MM.1S (cell line): ENCODE results near the gene FBXO38.

Experiments
- EZH2 ChIP-seq: fragments of 300-600 bp; sonication (generic); optimal IDR thresholded peaks from 2 replicates; pipeline ENCODE3; 2017; ENCODE audit warnings: low read depth, mild to moderate bottlenecking, antibody characterized with exemption, low read length, mixed read lengths
- EZH2phosphoT487 ChIP-seq: fragments of 300-600 bp; sonication (generic); IDR thresholded peaks from 2 replicates; pipeline ENCODE4 v1.6.1; 2018; ENCODE audit warnings: antibody characterized with exemption, low read length
- TF ChIP-seq, protein P1 (sequence below): fragments of 300-600 bp; sonication (generic); IDR thresholded peaks from 2 replicates; pipeline ENCODE4 v1.5.1; 2016; ENCODE audit warnings: antibody characterized with exemption, low read length, mixed read lengths

DNA sequence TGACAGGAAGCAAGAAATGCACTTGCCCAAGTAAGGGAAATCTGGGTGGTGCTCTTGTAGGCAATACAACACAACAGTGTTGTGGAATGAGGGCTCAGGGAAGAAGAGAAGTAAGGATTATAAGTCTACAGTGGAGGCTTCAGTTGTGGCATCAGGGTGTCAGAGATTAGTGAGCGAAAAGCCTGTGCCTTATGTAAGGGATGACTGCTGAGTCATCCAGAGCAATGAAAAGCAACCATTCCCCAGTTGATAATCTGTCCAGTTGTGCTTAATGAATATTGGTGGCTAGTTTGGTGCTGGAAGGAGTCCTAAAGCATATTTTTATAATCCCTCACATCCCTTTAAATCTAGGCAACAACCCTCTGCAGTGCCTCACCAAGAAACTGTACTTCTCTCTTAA is 42.0 kb downstream of the FBXO38 start:
- TF ChIP-seq, protein P1, sequence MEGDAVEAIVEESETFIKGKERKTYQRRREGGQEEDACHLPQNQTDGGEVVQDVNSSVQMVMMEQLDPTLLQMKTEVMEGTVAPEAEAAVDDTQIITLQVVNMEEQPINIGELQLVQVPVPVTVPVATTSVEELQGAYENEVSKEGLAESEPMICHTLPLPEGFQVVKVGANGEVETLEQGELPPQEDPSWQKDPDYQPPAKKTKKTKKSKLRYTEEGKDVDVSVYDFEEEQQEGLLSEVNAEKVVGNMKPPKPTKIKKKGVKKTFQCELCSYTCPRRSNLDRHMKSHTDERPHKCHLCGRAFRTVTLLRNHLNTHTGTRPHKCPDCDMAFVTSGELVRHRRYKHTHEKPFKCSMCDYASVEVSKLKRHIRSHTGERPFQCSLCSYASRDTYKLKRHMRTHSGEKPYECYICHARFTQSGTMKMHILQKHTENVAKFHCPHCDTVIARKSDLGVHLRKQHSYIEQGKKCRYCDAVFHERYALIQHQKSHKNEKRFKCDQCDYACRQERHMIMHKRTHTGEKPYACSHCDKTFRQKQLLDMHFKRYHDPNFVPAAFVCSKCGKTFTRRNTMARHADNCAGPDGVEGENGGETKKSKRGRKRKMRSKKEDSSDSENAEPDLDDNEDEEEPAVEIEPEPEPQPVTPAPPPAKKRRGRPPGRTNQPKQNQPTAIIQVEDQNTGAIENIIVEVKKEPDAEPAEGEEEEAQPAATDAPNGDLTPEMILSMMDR: no peak
- TF ChIP-seq EZH2phosphoT487 (no peak), EZH2 (no peak)
